Mesenchymal stem cell (in vitro differentiated cells and primary cell): ENCODE measurements around the gene A4GALT.

Experiments used
- DNase-seq: peaks from one replicate; pipeline ENCODE4 v3.0.0-alpha.2; 2013
- H2AFZ ChIP-seq: one replicate; pipeline ENCODE4 v1.6.1; 2013; ENCODE audit warnings: low read depth, mild to moderate bottlenecking, control low read depth, inconsistent platforms, low read length, moderate library complexity
- H2AK5ac ChIP-seq: 2 replicates; pipeline ENCODE4 v1.6.1; 2013; ENCODE audit warnings: low read length, moderate library complexity, mild to moderate bottlenecking, inconsistent platforms; ENCODE audit not compliant: severe bottlenecking
- H2BK120ac ChIP-seq: one replicate; pipeline ENCODE4 v1.6.1; 2013; ENCODE audit warnings: low read depth, mild to moderate bottlenecking, inconsistent platforms, low read length, moderate library complexity
- H2BK12ac ChIP-seq, 2 experiments: one replicate each; pipeline ENCODE4 v1.6.1; 2013; ENCODE audit warnings: inconsistent platforms in 2 of 2, low read length in 2 of 2, mild to moderate bottlenecking in 2 of 2, moderate library complexity in 2 of 2, control low read depth in 1 of 2
- H2BK15ac ChIP-seq: one replicate; pipeline ENCODE4 v1.6.1; 2013; ENCODE audit warnings: mild to moderate bottlenecking, low read depth, inconsistent platforms; ENCODE audit not compliant: poor library complexity, severe bottlenecking
- H2BK5ac ChIP-seq: 2 replicates; pipeline ENCODE4 v1.6.1; 2013; ENCODE audit warnings: low read depth, mild to moderate bottlenecking, low read length, control low read depth, inconsistent platforms; ENCODE audit not compliant: poor library complexity, severe bottlenecking
- H3K14ac ChIP-seq, 2 experiments: one replicate each; pipeline ENCODE4 v1.6.1; 2013; ENCODE audit warnings: inconsistent platforms in 2 of 2, low read length in 2 of 2, control low read depth in 1 of 2, mild to moderate bottlenecking in 1 of 2, moderate library complexity in 1 of 2
- H3K18ac ChIP-seq, 2 experiments: one replicate each; pipeline ENCODE4 v1.6.1; 2013; ENCODE audit warnings: inconsistent platforms in 2 of 2, low read length in 2 of 2, control low read depth in 1 of 2, low read depth in 1 of 2, mild to moderate bottlenecking in 1 of 2
- H3K23ac ChIP-seq, 2 experiments: one replicate each; pipeline ENCODE4 v1.6.1; 2013; ENCODE audit warnings: inconsistent platforms in 2 of 2, low read length in 2 of 2, mild to moderate bottlenecking in 2 of 2, moderate library complexity in 2 of 2, control low read depth in 1 of 2
- H3K27ac ChIP-seq: 2 replicates; pipeline ENCODE4 v1.5.1; 2013; ENCODE audit warnings: mild to moderate bottlenecking, moderate library complexity, low read length, control low read depth, inconsistent platforms; ENCODE audit not compliant: poor library complexity, severe bottlenecking
- H3K27me3 ChIP-seq, 2 experiments: 2 replicates each; pipeline versions ENCODE4 v1.6.1 to v1.7.0; 2013; ENCODE audit warnings: low read length in 2 of 2, mild to moderate bottlenecking in 2 of 2, moderate library complexity in 2 of 2, control low read depth in 1 of 2, inconsistent platforms in 1 of 2; ENCODE audit not compliant: control insufficient read depth in 1 of 2, insufficient read depth in 1 of 2
- H3K36me3 ChIP-seq, 2 experiments: 2 replicates each; pipeline versions ENCODE4 v1.6.1 to v1.7.0; 2013; ENCODE audit warnings: low read length in 2 of 2, control low read depth in 1 of 2, inconsistent platforms in 1 of 2, low read depth in 1 of 2, mild to moderate bottlenecking in 1 of 2; ENCODE audit not compliant: insufficient read depth in 2 of 2, control insufficient read depth in 1 of 2
- H3K4ac ChIP-seq, 2 experiments: one replicate each; pipeline ENCODE4 v1.6.1; 2013; ENCODE audit warnings: inconsistent platforms in 2 of 2, low read length in 2 of 2, mild to moderate bottlenecking in 2 of 2, moderate library complexity in 2 of 2, control low read depth in 1 of 2, low read depth in 1 of 2
- H3K4me1 ChIP-seq: 2 replicates; pipeline ENCODE4 v1.6.1; 2013; ENCODE audit warnings: low read depth, low read length, control low read depth; ENCODE audit not compliant: control insufficient read depth, insufficient read depth
- H3K4me2 ChIP-seq: 2 replicates; pipeline ENCODE4 v1.6.1; 2013; ENCODE audit warnings: low read length, mild to moderate bottlenecking, inconsistent platforms; ENCODE audit not compliant: poor library complexity, severe bottlenecking
- H3K4me3 ChIP-seq, 2 experiments: 2 replicates each; pipeline versions ENCODE4 v1.5.1 to v1.7.0; 2013; ENCODE audit warnings: low read length in 2 of 2, mild to moderate bottlenecking in 2 of 2, control low read depth in 1 of 2, low read depth in 1 of 2; ENCODE audit not compliant: insufficient read depth in 1 of 2
- H3K79me1 ChIP-seq: replicated peaks from 2 replicates; pipeline ENCODE4 v1.6.1; 2013; ENCODE audit warnings: mild to moderate bottlenecking, control low read depth, low read length, inconsistent platforms; ENCODE audit not compliant: poor library complexity, severe bottlenecking
- H3K9ac ChIP-seq: 2 replicates; pipeline ENCODE4 v1.7.0; 2013; ENCODE audit warnings: mild to moderate bottlenecking, low read length, moderate library complexity
- H3K9me3 ChIP-seq: 2 replicates; pipeline ENCODE4 v1.7.0; 2013; ENCODE audit warnings: mild to moderate bottlenecking, low read length; ENCODE audit not compliant: control insufficient read depth
- H4K8ac ChIP-seq: one replicate; pipeline ENCODE4 v1.6.1; 2013; ENCODE audit warnings: inconsistent platforms, mild to moderate bottlenecking, low read length, moderate library complexity
- H4K91ac ChIP-seq: one replicate; pipeline ENCODE4 v1.6.1; 2013; ENCODE audit warnings: mild to moderate bottlenecking, low read length, inconsistent platforms
- WGBS: methylation state at CpG from one replicate; pipeline ENCODE4 v1.1.7; 2013; ENCODE audit warnings: mixed read lengths; 5-methylcytosine and 5-hydroxymethylcytosine counted together

The A4GALT gene

GRCh38 chr22:42648368-42649245, 72.1 kb downstream of the A4GALT start:
- Histone ChIP-seq H3K18ac (peak overlapping the region; percentile 84 to 94), H4K91ac (peak overlapping the region; percentile 92), H3K27me3 (no peaks in the 10 kb centered on the region), H3K36me3 (peaks cover 3 to 17% of the 10 kb centered on the region in 2 experiments), H3K9ac (peak overlapping the region; percentile 98), H3K4me2 (peak overlapping the region; percentile 61), H3K9me3 (no peaks in the 10 kb centered on the region), H3K4ac (peak overlapping the region; percentile 34 to 85), H2BK12ac (peak overlapping the region; percentile 18 to 82), H4K8ac (peak overlapping the region; percentile 88), H2BK5ac (no peak overlapping the region), H3K79me1 (peaks cover 5% of the 10 kb centered on the region), H3K23ac (peak overlapping the region in 1 of 2 experiments; percentile 80), H3K14ac (peak overlapping the region in 1 of 2 experiments; percentile 99), H2BK15ac (peak overlapping the region; percentile 60), H3K4me3 (peak overlapping the region; percentile 94 to 100), H2AFZ (peak overlapping the region; percentile 3), H2BK120ac (peak overlapping the region; percentile 90), H2AK5ac (peak overlapping the region; percentile 34), H3K4me1 (peaks cover 57% of the 10 kb centered on the region), H3K27ac (no peak overlapping the region)
- 6% methylated on average over 24 of the region's 49 CpGs for WGBS
- DNase-seq, result peak; percentile 52

- Histone ChIP-seq H3K4ac (no peak overlapping the region), H3K9me3 (no peaks in the 10 kb centered on the region), H3K9ac (peak overlapping the region; percentile 98), H2BK15ac (no peak overlapping the region), H2BK5ac (no peak overlapping the region), H2AFZ (no peak overlapping the region), H4K91ac (no peak overlapping the region), H2AK5ac (no peak overlapping the region), H3K36me3 (peaks cover 3 to 19% of the 10 kb centered on the region in 2 experiments), H3K4me3 (peak overlapping the region; percentile 94 to 100), H3K4me1 (peaks cover 63% of the 10 kb centered on the region), H3K27me3 (no peaks in the 10 kb centered on the region), H3K79me1 (peaks cover 5% of the 10 kb centered on the region), H2BK12ac (no peak overlapping the region), H3K14ac (no peak overlapping the region), H2BK120ac (no peak overlapping the region), H3K18ac (peak overlapping the region in 1 of 2 experiments; percentile 30), H3K27ac (no peak overlapping the region), H3K23ac (peak overlapping the region in 1 of 2 experiments; percentile 35), H3K4me2 (peak overlapping the region; percentile 61), H4K8ac (no peak overlapping the region)
- DNase-seq, result no peak
- WGBS, result 91% methylated on average over 1 of the region's 4 CpGs
These were observed 72.7 kb downstream of the A4GALT start for GRCh38 chr22:42648017-42648367.

GRCh38 chr22:42646569-42647525, 73.8 kb downstream of the A4GALT start:
- no peak overlapping the region for H4K8ac ChIP-seq
- no peak overlapping the region for H3K18ac ChIP-seq
- no peak overlapping the region for H3K14ac ChIP-seq
- H3K23ac ChIP-seq, result no peak overlapping the region
- H3K79me1 ChIP-seq, result peaks cover 7% of the 10 kb centered on the region
- H3K9me3 ChIP-seq, result no peaks in the 10 kb centered on the region
- H2BK15ac ChIP-seq, result no peak overlapping the region
- H2AFZ ChIP-seq, result no peak overlapping the region
- peaks cover 3 to 19% of the 10 kb centered on the region in 2 experiments for H3K36me3 ChIP-seq
- peak overlapping the region; percentile 79 for H3K9ac ChIP-seq
- H3K4me1 ChIP-seq, result peaks cover 65% of the 10 kb centered on the region
- H3K4me3 ChIP-seq, result peak overlapping the region in 1 of 2 experiments; percentile 58
- H2BK5ac ChIP-seq, result no peak overlapping the region
- no peak overlapping the region for H3K4ac ChIP-seq
- WGBS, result 92% methylated on average over 14 of the region's 16 CpGs
- no peak overlapping the region for H2BK12ac ChIP-seq
- H2BK120ac ChIP-seq, result no peak overlapping the region
- peak overlapping the region; percentile 47 for H2AK5ac ChIP-seq
- no peak overlapping the region for H3K4me2 ChIP-seq
- no peak for DNase-seq
- no peaks in the 10 kb centered on the region for H3K27me3 ChIP-seq
- no peak overlapping the region for H4K91ac ChIP-seq
- no peak overlapping the region for H3K27ac ChIP-seq
